IMR-90 (cell line): Measurements from ENCODE around the gene FAF1. TPM values are rescaled to one million over a fixed set of nuclear protein-coding genes. Genes with fewer than 3 reads are reported as not detected.

Experiments used
- ATAC-seq: fragments of 200-7000 bp; cut with Tn5 transposase; 2 replicates; pipeline ENCODE4 v1.9.1; 2020; ENCODE audit warnings: low read depth, mild to moderate bottlenecking, moderate library complexity
- BruUV-seq: library from RNA; stranded (reverse); fragments of 400-500 nt; replicated peaks from 2 replicates; lab custom pipeline; 2021; lab: Mats Ljungman, UMichigan
- CTCF ChIA-PET: fragments of 300-600 bp; formaldehyde crosslinking; extraction: SDS; loops from one replicate; lab custom pipeline; 2021; ENCODE audit warnings: antibody characterized with exemption; lab: Yijun Ruan, JAX
- POLR2A ChIA-PET: fragments of 300-600 bp; sonication (Branson Sonifier 250); formaldehyde crosslinking; loops from one replicate; lab custom pipeline; 2022; ENCODE audit warnings: antibody characterized with exemption; ENCODE audit not compliant: unreplicated experiment; lab: Charles Lee
- DNase-seq: peaks from one replicate; pipeline ENCODE4 v3.0.0; 2013
- H2AFZ ChIP-seq: replicated peaks from 2 replicates; pipeline ENCODE3; 2013; ENCODE audit warnings: low read length, mild to moderate bottlenecking; ENCODE audit not compliant: poor library complexity
- H2AK5ac ChIP-seq: 2 replicates; pipeline ENCODE4 v1.6.1; 2013; ENCODE audit warnings: low read depth, low read length, inconsistent platforms
- H2AK9ac ChIP-seq: replicated peaks from 2 replicates; pipeline ENCODE3; 2013; ENCODE audit warnings: mild to moderate bottlenecking, low read depth, low read length, moderate library complexity; ENCODE audit not compliant: poor library complexity
- H2BK120ac ChIP-seq: 2 replicates; pipeline ENCODE4 v1.6.1; 2013; ENCODE audit warnings: low read depth, low read length, inconsistent platforms
- H2BK15ac ChIP-seq: 3 replicates; pipeline ENCODE4 v1.6.1; 2013; ENCODE audit warnings: low read depth, low read length, inconsistent platforms
- H2BK20ac ChIP-seq: 2 replicates; pipeline ENCODE4 v1.6.1; 2013; ENCODE audit warnings: low read depth, mild to moderate bottlenecking, inconsistent platforms, low read length, moderate library complexity
- H2BK5ac ChIP-seq: 2 replicates; pipeline ENCODE4 v1.6.1; 2013; ENCODE audit warnings: mild to moderate bottlenecking, low read depth, low read length, inconsistent platforms; ENCODE audit not compliant: poor library complexity, severe bottlenecking
- H3K14ac ChIP-seq: replicated peaks from 2 replicates; pipeline ENCODE4 v1.6.1; 2013; ENCODE audit warnings: low read depth, low read length, inconsistent platforms
- H3K18ac ChIP-seq: 2 replicates; pipeline ENCODE4 v1.6.1; 2013; ENCODE audit warnings: low read depth, low read length, control low read depth
- H3K23ac ChIP-seq: 2 replicates; pipeline ENCODE4 v1.6.1; 2013; ENCODE audit warnings: low read depth, low read length, inconsistent platforms
- H3K27ac ChIP-seq: 2 replicates; pipeline ENCODE4 v1.5.1; 2013; ENCODE audit warnings: mild to moderate bottlenecking, control low read depth, low read length; ENCODE audit not compliant: insufficient read depth
- H3K27me3 ChIP-seq: 2 replicates; pipeline ENCODE4 v1.6.1; 2013; ENCODE audit warnings: low read length; ENCODE audit not compliant: control insufficient read depth, insufficient read depth
- H3K36me3 ChIP-seq: 2 replicates; pipeline ENCODE4 v1.6.1; 2013; ENCODE audit warnings: low read length, mixed read lengths; ENCODE audit not compliant: control insufficient read depth, insufficient read depth
- H3K4ac ChIP-seq: 2 replicates; pipeline ENCODE4 v1.6.1; 2013; ENCODE audit warnings: low read depth, low read length, inconsistent platforms
- H3K4me1 ChIP-seq: 2 replicates; pipeline ENCODE4 v1.6.1; 2013; ENCODE audit warnings: low read length, mixed read lengths; ENCODE audit not compliant: control insufficient read depth, insufficient read depth
- H3K4me2 ChIP-seq: 2 replicates; pipeline ENCODE4 v1.6.1; 2013; ENCODE audit warnings: low read depth, mild to moderate bottlenecking, control low read depth, low read length, moderate library complexity
- H3K4me3 ChIP-seq: 2 replicates; pipeline ENCODE4 v1.5.1; 2013; ENCODE audit warnings: low read depth, mild to moderate bottlenecking, control low read depth, low read length, moderate library complexity; ENCODE audit not compliant: insufficient read depth
- H3K56ac ChIP-seq: 2 replicates; pipeline ENCODE4 v1.6.1; 2013; ENCODE audit warnings: low read length, inconsistent platforms; ENCODE audit not compliant: insufficient read depth; ENCODE audit errors: extremely low read depth
- H3K79me1 ChIP-seq, 2 experiments: 2 replicates each; pipeline ENCODE4 v1.6.1; 2013; ENCODE audit warnings: low read length in 2 of 2, inconsistent platforms in 1 of 2, low read depth in 1 of 2
- H3K9ac ChIP-seq: 2 replicates; pipeline ENCODE4 v1.6.1; 2013; ENCODE audit warnings: low read depth, low read length, control low read depth
- H3K9me1 ChIP-seq: 2 replicates; pipeline ENCODE4 v1.6.1; 2013; ENCODE audit warnings: low read length, inconsistent platforms; ENCODE audit not compliant: insufficient read depth
- H3K9me3 ChIP-seq: 2 replicates; pipeline ENCODE4 v1.6.1; 2013; ENCODE audit warnings: low read length; ENCODE audit not compliant: control insufficient read depth, insufficient read depth
- H4K20me1 ChIP-seq: 2 replicates; pipeline ENCODE4 v1.6.1; 2013; ENCODE audit warnings: low read length, inconsistent platforms; ENCODE audit not compliant: insufficient read depth
- H4K5ac ChIP-seq: 2 replicates; pipeline ENCODE4 v1.6.1; 2013; ENCODE audit warnings: mild to moderate bottlenecking, low read depth, low read length, control low read depth
- H4K8ac ChIP-seq, 2 experiments: 2 replicates each; pipeline ENCODE4 v1.6.1; 2013; ENCODE audit warnings: low read depth in 2 of 2, low read length in 2 of 2, control low read depth in 1 of 2, inconsistent platforms in 1 of 2
- H4K91ac ChIP-seq: 2 replicates; pipeline ENCODE4 v1.6.1; 2013; ENCODE audit warnings: low read depth, low read length, inconsistent platforms; ENCODE audit not compliant: insufficient read depth
- BHLHE40 ChIP-seq: fragments of 150-350 bp; IDR thresholded peaks from 2 replicates; pipeline ENCODE4 v1.6.1; 2016; ENCODE audit warnings: mild to moderate bottlenecking, low read depth, low read length
- CEBPB ChIP-seq: IDR thresholded peaks from 2 replicates; pipeline ENCODE4 v1.6.1; 2012; ENCODE audit warnings: low read depth, low read length, improper control_type of control experiment
- CHD1 ChIP-seq: IDR thresholded peaks from 2 replicates; pipeline ENCODE4 v1.6.1; 2012; ENCODE audit warnings: low read depth, low read length, improper control_type of control experiment
- FOS ChIP-seq: fragments of 150-350 bp; IDR thresholded peaks from 2 replicates; pipeline ENCODE4 v1.6.1; 2016; ENCODE audit warnings: low read depth, low read length
- MAFK ChIP-seq: IDR thresholded peaks from 2 replicates; pipeline ENCODE4 v1.6.1; 2012; ENCODE audit warnings: low read depth, low read length, improper control_type of control experiment
- MAZ ChIP-seq: IDR thresholded peaks from 2 replicates; pipeline ENCODE4 v1.6.1; 2012; ENCODE audit warnings: low read depth, mild to moderate bottlenecking, low read length, improper control_type of control experiment, moderate library complexity, borderline replicate concordance
- MXI1 ChIP-seq: IDR thresholded peaks from 2 replicates; pipeline ENCODE4 v1.6.1; 2012; ENCODE audit warnings: low read depth, mild to moderate bottlenecking, low read length, moderate library complexity, borderline replicate concordance
- NFE2L2 ChIP-seq: fragments of 150-350 bp; IDR thresholded peaks from 2 replicates; pipeline ENCODE4 v1.6.1; 2016; ENCODE audit warnings: low read depth, mild to moderate bottlenecking, low read length
- POLR2A ChIP-seq: IDR thresholded peaks from 2 replicates; pipeline ENCODE4 v1.6.1; 2012; ENCODE audit warnings: mild to moderate bottlenecking, low read depth, low read length
- RCOR1 ChIP-seq: IDR thresholded peaks from 2 replicates; pipeline ENCODE4 v1.6.1; 2012; ENCODE audit warnings: mild to moderate bottlenecking, low read length, improper control_type of control experiment; ENCODE audit not compliant: insufficient replicate concordance
- RFX5 ChIP-seq: IDR thresholded peaks from 2 replicates; pipeline ENCODE4 v1.8.0; 2012; ENCODE audit warnings: low read depth, mild to moderate bottlenecking, low read length, moderate library complexity
- SMC3 ChIP-seq: fragments of 150-350 bp; IDR thresholded peaks from 2 replicates; pipeline ENCODE4 v1.6.1; 2016; ENCODE audit warnings: low read depth, mild to moderate bottlenecking, antibody characterized with exemption, low read length, moderate library complexity
- WGBS, 2 experiments: methylation state at CpG; one replicate each; pipeline versions ENCODE4 v1.1.5 to v1.1.7; 2013; ENCODE audit warnings: missing lambda C conversion rate in 2 of 2; ENCODE audit not compliant: insufficient read length in 1 of 2; ENCODE audit errors: extremely low coverage in 2 of 2; 5-methylcytosine and 5-hydroxymethylcytosine counted together
- dilution Hi-C: fragments of 300-500 bp; cut with HindIII; formaldehyde crosslinking; loops from one replicate; pipeline ENCODE4 v1.14.3; 2018; ENCODE audit warnings: low sequenced_read_pairs; ENCODE audit not compliant: unreplicated experiment
- in situ Hi-C: fragments of 300-500 bp; cut with MboI; formaldehyde crosslinking; loops from 3 replicates; pipeline ENCODE4 v1.14.3; 2019; ENCODE audit warnings: low sequenced_read_pairs, inconsistent platforms, mixed read lengths
- intact Hi-C: fragments of 100-400 bp; cut with micrococcal nuclease; formaldehyde crosslinking; loops from 2 replicates; pipeline ENCODE4 v1.10.0; 2022
- polyA plus RNA-seq, 3 experiments: library from polyadenylated mRNA; depleted of rRNA; stranded (reverse); fragments of >200 nt; gene quantifications; 2 replicates each; pipeline ENCODE4 v1.2.3, GENCODE V29; 2012; ENCODE audit warnings: low replicate concordance in 1 of 3
- total RNA-seq: library from RNA; depleted of rRNA; stranded (reverse); fragments of >200 nt; gene quantifications from 2 replicates; pipeline ENCODE4 v1.2.3, GENCODE V29; 2012
- TF ChIP-seq, protein P1 (sequence below): conservative IDR thresholded peaks from 2 replicates; pipeline ENCODE4 v1.5.1; 2012; ENCODE audit warnings: mild to moderate bottlenecking, low read depth, low read length, improper control_type of control experiment
- TF ChIP-seq, protein P2 (sequence below): fragments of 150-350 bp; IDR thresholded peaks from 2 replicates; pipeline ENCODE4 v1.6.1; 2016; ENCODE audit warnings: low read depth, mild to moderate bottlenecking, low read length, moderate library complexity, borderline replicate concordance
- TF ChIP-seq, protein P3 (sequence below): fragments of 150-350 bp; IDR thresholded peaks from 2 replicates; pipeline ENCODE4 v1.6.1; 2017; ENCODE audit warnings: mild to moderate bottlenecking, antibody characterized with exemption, low read length, low read depth

Gene FAF1
- total and polyA plus RNA-seq, 2 of the 4 experiments (the other 2 are of a cell fraction): 18.8 to 72.9 TPM

DNA sequence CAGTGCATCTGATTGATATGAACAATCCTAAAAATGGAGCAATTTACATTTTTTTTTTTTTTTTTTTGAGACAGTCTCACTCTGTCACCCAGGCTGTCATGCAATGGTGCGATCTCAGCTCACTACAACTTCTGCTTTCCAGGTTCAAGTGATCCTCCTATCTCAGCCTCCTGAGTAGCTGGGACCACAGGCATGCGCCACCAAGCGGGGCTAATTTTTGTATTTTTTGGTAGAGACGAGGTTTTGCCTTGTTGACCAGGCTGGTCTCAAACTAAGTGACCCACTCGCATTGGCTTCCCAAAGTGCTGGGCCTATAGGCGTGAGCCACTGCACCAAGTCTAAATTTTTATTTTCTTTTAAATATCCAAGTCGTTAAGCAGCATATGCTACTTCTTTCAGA lies 109.0 kb downstream of the FAF1 start:
- Histone ChIP-seq H3K9me3 (no peaks in the 10 kb centered on the region), H4K91ac (no peak overlapping the region), H2AFZ (no peak overlapping the region), H2BK20ac (no peak overlapping the region), H3K23ac (no peak overlapping the region), H3K18ac (no peak overlapping the region), H3K14ac (no peak overlapping the region), H4K5ac (no peak overlapping the region), H3K4ac (no peak overlapping the region), H3K27me3 (no peaks in the 10 kb centered on the region), H2BK120ac (no peak overlapping the region), H2BK5ac (no peak overlapping the region), H3K9ac (no peak overlapping the region), H3K36me3 (no peaks in the 10 kb centered on the region), H3K79me1 (peaks cover 0 to 3% of the 10 kb centered on the region in 2 experiments; a peak in 1 of 4 replicates), H4K20me1 (no peaks in the 10 kb centered on the region), H2BK15ac (no peak overlapping the region), H3K27ac (no peak overlapping the region), H2AK5ac (no peak overlapping the region), H3K9me1 (no peaks in the 10 kb centered on the region), H3K4me1 (no peaks in the 10 kb centered on the region), H3K4me3 (no peak overlapping the region), H3K56ac (no peak overlapping the region), H3K4me2 (no peak overlapping the region), H2AK9ac (no peak overlapping the region), H4K8ac (no peak overlapping the region)
- no TSS peak for BruUV-seq
- POLR2A ChIA-PET: no interaction called here
- ATAC-seq (no peak), DNase-seq (no peak)
- CTCF ChIA-PET: interaction anchor here (0.6 kb wide), 2 partner anchors 30 to 62 kb away, joined by 3 to 7 read pairs; no protein-coding TSS in a partner anchor
- TF ChIP-seq POLR2A (no peak), SMC3 (no peak), CHD1 (no peak), NFE2L2 (no peak), MAFK (no peak), FOS (no peak), RCOR1 (no peak), RFX5 (no peak), BHLHE40 (no peak), MAZ (no peak), CEBPB (no peak), MXI1 (no peak)
- TF ChIP-seq, protein P1, sequence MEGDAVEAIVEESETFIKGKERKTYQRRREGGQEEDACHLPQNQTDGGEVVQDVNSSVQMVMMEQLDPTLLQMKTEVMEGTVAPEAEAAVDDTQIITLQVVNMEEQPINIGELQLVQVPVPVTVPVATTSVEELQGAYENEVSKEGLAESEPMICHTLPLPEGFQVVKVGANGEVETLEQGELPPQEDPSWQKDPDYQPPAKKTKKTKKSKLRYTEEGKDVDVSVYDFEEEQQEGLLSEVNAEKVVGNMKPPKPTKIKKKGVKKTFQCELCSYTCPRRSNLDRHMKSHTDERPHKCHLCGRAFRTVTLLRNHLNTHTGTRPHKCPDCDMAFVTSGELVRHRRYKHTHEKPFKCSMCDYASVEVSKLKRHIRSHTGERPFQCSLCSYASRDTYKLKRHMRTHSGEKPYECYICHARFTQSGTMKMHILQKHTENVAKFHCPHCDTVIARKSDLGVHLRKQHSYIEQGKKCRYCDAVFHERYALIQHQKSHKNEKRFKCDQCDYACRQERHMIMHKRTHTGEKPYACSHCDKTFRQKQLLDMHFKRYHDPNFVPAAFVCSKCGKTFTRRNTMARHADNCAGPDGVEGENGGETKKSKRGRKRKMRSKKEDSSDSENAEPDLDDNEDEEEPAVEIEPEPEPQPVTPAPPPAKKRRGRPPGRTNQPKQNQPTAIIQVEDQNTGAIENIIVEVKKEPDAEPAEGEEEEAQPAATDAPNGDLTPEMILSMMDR: no peak
- TF ChIP-seq, protein P2, sequence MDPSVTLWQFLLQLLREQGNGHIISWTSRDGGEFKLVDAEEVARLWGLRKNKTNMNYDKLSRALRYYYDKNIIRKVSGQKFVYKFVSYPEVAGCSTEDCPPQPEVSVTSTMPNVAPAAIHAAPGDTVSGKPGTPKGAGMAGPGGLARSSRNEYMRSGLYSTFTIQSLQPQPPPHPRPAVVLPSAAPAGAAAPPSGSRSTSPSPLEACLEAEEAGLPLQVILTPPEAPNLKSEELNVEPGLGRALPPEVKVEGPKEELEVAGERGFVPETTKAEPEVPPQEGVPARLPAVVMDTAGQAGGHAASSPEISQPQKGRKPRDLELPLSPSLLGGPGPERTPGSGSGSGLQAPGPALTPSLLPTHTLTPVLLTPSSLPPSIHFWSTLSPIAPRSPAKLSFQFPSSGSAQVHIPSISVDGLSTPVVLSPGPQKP: no peak
- TF ChIP-seq, protein P3, sequence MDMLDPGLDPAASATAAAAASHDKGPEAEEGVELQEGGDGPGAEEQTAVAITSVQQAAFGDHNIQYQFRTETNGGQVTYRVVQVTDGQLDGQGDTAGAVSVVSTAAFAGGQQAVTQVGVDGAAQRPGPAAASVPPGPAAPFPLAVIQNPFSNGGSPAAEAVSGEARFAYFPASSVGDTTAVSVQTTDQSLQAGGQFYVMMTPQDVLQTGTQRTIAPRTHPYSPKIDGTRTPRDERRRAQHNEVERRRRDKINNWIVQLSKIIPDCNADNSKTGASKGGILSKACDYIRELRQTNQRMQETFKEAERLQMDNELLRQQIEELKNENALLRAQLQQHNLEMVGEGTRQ: no peak
- intact Hi-C loops (no loop called here), in situ Hi-C loops (no loop called here), dilution Hi-C loops (no loop called here)
- WGBS, 2 experiments: no CpG with 5 or more reads among the region's 7 CpGs
